ENCODE measurements around the gene PCDHGA2. TPM values are rescaled to one million over a fixed set of nuclear protein-coding genes. Genes with fewer than 3 reads are reported as not detected.
A peak's percentile ranks its signal among the peaks of the same experiment; 100 is the strongest.

The PCDHGA2 gene
- total and polyA plus RNA-seq, 12 donors = 1.6 to 15.3 (median 10.3) TPM

- 1 to 2% methylated on average over 67 of the region's 67 CpGs for WGBS, 2 donors
- H3K9me3 ChIP-seq = peaks cover 0 to 76% (median 45%) of the 10 kb centered on the region in 11 donors
- ATAC-seq (peak; percentile 99 to 100 (median 100)), DNase-seq (peak; percentile 90 to 93)
- intact Hi-C loops (cut with DNase I) = loop anchor here in 6 of 10 donors (2.0 to 10.0 kb wide), 7 partner anchors 76 to 918 kb away; partner anchors contain the start of genes ANKHD1 (in 1 of the 6), PCDHB12 (in 1 of the 6) and PCDHB15 (in 1 of the 6)
- H3K4me1 ChIP-seq = peaks cover 0 to 23% (median 13%) of the 10 kb centered on the region in 9 donors
- peak within 1 kb of the TSS; percentile 56 to 96 (median 72) for H3K4me3 ChIP-seq
- H3K27me3 ChIP-seq = no peaks in the 10 kb centered on the region
- H3K36me3 ChIP-seq = peaks cover 0 to 46% (median 21%) of the 10 kb centered on the region in 9 donors
- TF ChIP-seq CTCF (IDR thresholded peaks at IDR 0.05) = peak; percentile 79 to 92 (median 87)
- peak within 1 kb of the TSS; percentile 87 to 99 (median 92) for H3K27ac ChIP-seq
Observed at GRCh38 chr5:141320225-141321169, 18.1 kb upstream of the PCDHGA2 start, which contains the start of gene TAF7. Gene TAF7 (minus strand): TSS chr5:141320784. CDS start chr5:141320044, 740 bp downstream.

- WGBS, 2 donors = 86 to 95% methylated on average over 3 of the region's 3 CpGs
- H3K27ac ChIP-seq = no peak overlapping the region
- peaks cover 0 to 75% (median 33%) of the 10 kb centered on the region in 11 donors for H3K9me3 ChIP-seq
Observed at GRCh38 chr5:141322261-141322660, 16.3 kb upstream of the PCDHGA2 start.

GRCh38 chr5:141326088-141326854 is 12.3 kb upstream of the PCDHGA2 start:
- Histone ChIP-seq H3K4me1 (peaks cover 0 to 19% (median 0%) of the 10 kb centered on the region in 9 donors), H3K27me3 (peaks cover 0 to 15% (median 0%) of the 10 kb centered on the region in 7 donors), H3K27ac (peak overlapping the region; percentile 5 to 83 (median 77)), H3K4me3 (peak overlapping the region; percentile 29 to 63 (median 50)), H3K36me3 (peaks cover 0 to 5% (median 0%) of the 10 kb centered on the region in 9 donors), H3K9me3 (peaks cover 0 to 78% (median 5%) of the 10 kb centered on the region in 11 donors)
- peak; percentile 76 to 96 (median 88) for ATAC-seq
- peak; percentile 70 to 75 for DNase-seq
- intact Hi-C loops (cut with DNase I) = loop anchor here in 5 of 10 donors (5.0 to 10.0 kb wide), 4 partner anchors 81 to 239 kb away; partner anchors contain the start of genes PCDHB12 (in 1 of the 5) and PCDHB15 (in 1 of the 5)
- peak; percentile 38 to 73 (median 58) for TF ChIP-seq CTCF (IDR thresholded peaks at IDR 0.05)
- 5 to 7% methylated on average over 27 of the region's 27 CpGs for WGBS, 2 donors

More at GRCh38 chr5:141322261-141322660, 16.3 kb upstream of the PCDHGA2 start:
- no peak for ATAC-seq
- DNase-seq = no peak
- H3K36me3 ChIP-seq = peaks cover 0 to 31% (median 21%) of the 10 kb centered on the region in 9 donors
- peaks cover 0 to 4% (median 0%) of the 10 kb centered on the region in 7 donors for H3K27me3 ChIP-seq
- no peak for TF ChIP-seq CTCF (IDR thresholded peaks at IDR 0.05)
- intact Hi-C loops (cut with DNase I) = loop anchor here in 5 of 10 donors (5.0 to 10.0 kb wide), 5 partner anchors 77 to 920 kb away; partner anchors contain the start of genes ANKHD1 (in 1 of the 5), PCDHB12 (in 1 of the 5) and PCDHB15 (in 1 of the 5)
- H3K4me1 ChIP-seq = peaks cover 0 to 31% (median 13%) of the 10 kb centered on the region in 9 donors
- no peak overlapping the region for H3K4me3 ChIP-seq

Measured in heart right ventricle (tissue), 16 donors.